ENCODE data around the gene KDM3A. TPM values are rescaled to one million over a fixed set of nuclear protein-coding genes. Genes with fewer than 3 reads are reported as not detected.
A peak's percentile ranks its signal among the peaks of the same experiment; 100 is the strongest.
"Not testable (repeated sequence)": the region's sequence is repeated elsewhere in the genome, so short reads cannot be mapped to it uniquely, and the experiment has no call there.

KDM3A gene
- total RNA-seq, 1 donor from 2014 or later = 31.4 TPM

- DNase-seq = no peak
Measured at GRCh38 chr2:86477349-86477748, 36.2 kb downstream of the KDM3A start.

- peak; percentile 44 for DNase-seq
Measured at GRCh38 chr2:86480105-86480504, 38.9 kb downstream of the KDM3A start.

GRCh38 chr2:86482034-86482433, 40.9 kb downstream of the KDM3A start:
- DNase-seq = no peak

GRCh38 chr2:86484385-86484784, 43.2 kb downstream of the KDM3A start:
- no peak for DNase-seq

- DNase-seq = no peak
Measured at GRCh38 chr2:86485103-86485502, 43.9 kb downstream of the KDM3A start.

- DNase-seq = no peak
Measured at GRCh38 chr2:86485802-86486201, 44.6 kb downstream of the KDM3A start.

GRCh38 chr2:86487062-86487461, 45.9 kb downstream of the KDM3A start:
- DNase-seq = no peak

GRCh38 chr2:86488561-86489250, 47.5 kb downstream of the KDM3A start:
- no peak for DNase-seq

- DNase-seq = no peak
Measured at GRCh38 chr2:86489542-86489941, 48.4 kb downstream of the KDM3A start.

- DNase-seq = no peak
Measured at GRCh38 chr2:86490245-86490644, 49.1 kb downstream of the KDM3A start.

- no peak for DNase-seq
Measured at GRCh38 chr2:86491088-86491487, 49.9 kb downstream of the KDM3A start.

GRCh38 chr2:86492048-86492453, 50.9 kb downstream of the KDM3A start:
- no peak for DNase-seq

GRCh38 chr2:86496391-86496790, 55.2 kb downstream of the KDM3A start:
- not testable (repeated sequence) for DNase-seq

- no peak for DNase-seq
Measured at GRCh38 chr2:86498468-86499260, 57.5 kb downstream of the KDM3A start.

GRCh38 chr2:86499326-86499725, 58.2 kb downstream of the KDM3A start:
- no peak for DNase-seq

GRCh38 chr2:86500325-86501083, 59.3 kb downstream of the KDM3A start:
- no peak for DNase-seq

- no peak for DNase-seq
Measured at GRCh38 chr2:86507600-86507999, 66.4 kb downstream of the KDM3A start.

GRCh38 chr2:86510436-86510933, 69.3 kb downstream of the KDM3A start:
- no peak for DNase-seq

- no peak for DNase-seq
Measured at GRCh38 chr2:86512034-86512433, 70.9 kb downstream of the KDM3A start.

- DNase-seq = no peak
Measured at GRCh38 chr2:86512892-86513291, 71.7 kb downstream of the KDM3A start.

- DNase-seq = no peak
Measured at GRCh38 chr2:86513948-86514660, 72.9 kb downstream of the KDM3A start.

- peak; percentile 6 for DNase-seq
Measured at GRCh38 chr2:86518481-86518880, 77.3 kb downstream of the KDM3A start.
